Stimulated activated naive B cell treated with anti-CD40 and anti-IgM and Interleukin-4, amounts not matched to agents 10 μg/mL and 1 μg/mL and 100 μg/mL, for 72 hours (primary cell): Measurements from ENCODE around the gene NOSTRIN.
"Not testable (repeated sequence)": the region's sequence is repeated elsewhere in the genome, so short reads cannot be mapped to it uniquely, and the experiment has no call there.

ENCODE experiments used
- ATAC-seq, 2 donors: fragments of 150-1000 bp; cut with Tn5 transposase; replicated peaks; 2 replicates each; pipeline ENCODE4 v1.10.0; 2021; ENCODE audit warnings: moderate library complexity in 1 of 2
- DNase-seq: peaks from one replicate; pipeline ENCODE4 v3.0.0; 2021
- H3K27ac Mint-ChIP-seq: one replicate; pipeline ENCODE4 v1.8.0; 2022; ENCODE audit warnings: mild to moderate bottlenecking, mixed read lengths
- H3K27me3 Mint-ChIP-seq, 2 donors: one replicate each; pipeline ENCODE4 v1.8.0; 2022; ENCODE audit warnings: mixed read lengths in 2 of 2
- H3K36me3 Mint-ChIP-seq, 2 donors: one replicate each; pipeline ENCODE4 v1.8.0; 2022; ENCODE audit warnings: mixed read lengths in 2 of 2, mild to moderate bottlenecking in 1 of 2
- H3K4me1 Mint-ChIP-seq, 2 donors: one replicate each; pipeline ENCODE4 v1.8.0; 2022; ENCODE audit warnings: mixed read lengths in 2 of 2, mild to moderate bottlenecking in 1 of 2
- H3K4me3 Mint-ChIP-seq, 2 donors: one replicate each; pipeline ENCODE4 v1.8.0; 2022; ENCODE audit warnings: mild to moderate bottlenecking in 2 of 2, mixed read lengths in 2 of 2, moderate library complexity in 1 of 2
- H3K9me3 Mint-ChIP-seq, 2 donors: one replicate each; pipeline ENCODE4 v1.8.0; 2022; ENCODE audit warnings: mixed read lengths in 2 of 2, mild to moderate bottlenecking in 1 of 2

The NOSTRIN gene

DNA sequence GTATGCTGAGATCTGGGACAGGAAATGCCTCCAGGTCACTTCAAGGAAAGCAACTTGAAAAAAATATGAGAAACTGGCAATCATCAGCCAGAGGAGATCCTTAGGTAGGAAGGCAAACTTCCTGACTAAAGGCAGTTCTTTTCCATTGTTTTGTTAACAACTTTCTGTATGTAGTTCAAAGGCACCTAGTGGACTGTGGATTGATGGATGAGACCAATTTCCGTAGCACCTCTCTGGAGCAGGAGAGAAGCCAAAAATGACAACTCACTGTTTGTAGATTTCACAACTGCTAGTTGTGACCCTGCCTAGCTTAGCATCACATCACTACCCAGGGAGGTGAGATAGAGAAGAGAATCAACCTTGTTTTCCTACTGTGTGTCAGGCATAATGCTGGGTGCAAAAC lies 21.8 kb upstream of the NOSTRIN start:
- Mint-ChIP-seq H3K4me1 (no peaks in the 10 kb centered on the region), H3K27me3 (no peaks in the 10 kb centered on the region), H3K36me3 (peaks cover 2 to 5% of the 10 kb centered on the region in 2 donors), H3K27ac (no peak overlapping the region), H3K9me3 (peaks cover 4% of the 10 kb centered on the region in 2 donors), H3K4me3 (no peak overlapping the region)
- ATAC-seq (no peak), DNase-seq (no peak)

DNA sequence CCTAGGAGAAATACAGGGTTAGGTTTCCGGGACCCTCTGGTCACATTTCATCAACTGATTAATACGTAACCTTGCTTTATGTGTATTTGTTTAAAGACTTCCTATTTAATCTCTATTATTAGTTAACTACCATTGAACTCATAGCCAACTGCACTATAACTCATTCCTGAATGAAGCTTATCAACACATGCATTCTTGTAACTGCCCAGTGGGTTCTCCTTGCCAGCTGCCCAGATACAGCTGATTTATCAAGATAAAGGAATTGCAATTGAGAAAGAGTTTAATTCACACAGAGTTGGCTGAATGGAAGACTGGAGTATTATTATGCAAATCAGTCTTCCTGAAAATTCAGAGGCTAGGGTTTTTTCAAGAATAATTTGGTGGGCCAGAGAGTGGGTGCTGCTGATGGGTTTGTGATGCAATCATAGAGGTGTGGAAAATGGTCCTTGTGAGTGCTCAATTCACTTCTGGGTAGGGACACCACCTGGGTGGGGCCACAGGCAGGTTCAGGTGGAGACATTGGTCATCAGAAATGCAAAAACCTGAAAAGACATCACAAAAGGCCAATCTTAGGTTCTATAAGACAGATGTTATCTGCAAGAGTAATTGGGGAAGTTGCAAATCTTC lies 21.1 kb upstream of the NOSTRIN start:
- Mint-ChIP-seq H3K9me3 (peaks cover 0 to 4% of the 10 kb centered on the region in 2 donors), H3K27me3 (no peaks in the 10 kb centered on the region), H3K36me3 (no peaks in the 10 kb centered on the region), H3K4me3 (no peak overlapping the region), H3K4me1 (no peaks in the 10 kb centered on the region), H3K27ac (no peak overlapping the region)
- ATAC-seq (no peak), DNase-seq (no peak)

DNA sequence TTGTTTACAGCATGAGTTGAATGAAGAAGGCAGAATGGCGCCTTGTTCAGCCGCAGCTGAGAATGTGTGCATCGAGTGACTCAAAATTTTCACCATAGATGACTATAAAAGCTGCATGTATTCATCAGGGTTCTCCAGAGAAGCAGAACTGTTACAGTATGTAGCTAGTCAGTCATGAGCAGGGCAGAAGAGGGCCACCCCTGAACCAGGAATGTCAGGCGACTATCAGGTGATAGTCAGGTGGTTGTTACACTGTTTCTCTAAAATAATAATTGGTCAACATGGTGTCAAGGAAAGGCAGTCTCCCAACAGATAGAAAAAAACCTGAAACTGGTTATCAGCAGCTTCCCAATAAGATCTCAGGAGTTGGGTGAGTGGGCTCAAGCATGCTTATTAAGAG lies 20.2 kb upstream of the NOSTRIN start:
- Mint-ChIP-seq H3K9me3 (peaks cover 0 to 1% of the 10 kb centered on the region in 2 donors), H3K27me3 (no peaks in the 10 kb centered on the region), H3K36me3 (no peaks in the 10 kb centered on the region), H3K27ac (no peak overlapping the region), H3K4me1 (no peaks in the 10 kb centered on the region), H3K4me3 (no peak overlapping the region)
- no peak for ATAC-seq
- no peak for DNase-seq

DNA sequence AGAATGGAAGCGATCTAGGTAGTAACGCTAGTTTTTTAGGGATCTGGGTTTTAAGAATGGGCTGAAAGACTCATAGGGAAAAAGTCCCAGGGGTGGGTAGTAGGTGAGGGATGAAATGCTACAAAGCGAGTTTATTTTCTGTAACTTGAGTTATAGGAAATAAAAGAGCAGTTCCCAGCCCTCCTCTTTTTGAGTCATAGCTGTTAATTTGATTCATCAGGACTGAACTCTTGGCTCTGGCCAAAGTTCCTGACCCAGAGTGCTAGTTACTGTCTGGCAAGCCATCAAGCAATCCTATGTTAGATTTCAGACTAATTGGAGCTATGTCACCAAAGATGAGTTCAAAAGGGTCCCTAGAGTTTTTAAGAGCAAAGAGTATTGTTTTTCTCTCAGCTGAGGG lies 17.4 kb upstream of the NOSTRIN start:
- Mint-ChIP-seq H3K9me3 (no peaks in the 10 kb centered on the region), H3K27me3 (no peaks in the 10 kb centered on the region), H3K36me3 (no peaks in the 10 kb centered on the region), H3K4me1 (no peaks in the 10 kb centered on the region), H3K27ac (no peak overlapping the region), H3K4me3 (no peak overlapping the region)
- no peak for DNase-seq
- ATAC-seq, result no peak

DNA sequence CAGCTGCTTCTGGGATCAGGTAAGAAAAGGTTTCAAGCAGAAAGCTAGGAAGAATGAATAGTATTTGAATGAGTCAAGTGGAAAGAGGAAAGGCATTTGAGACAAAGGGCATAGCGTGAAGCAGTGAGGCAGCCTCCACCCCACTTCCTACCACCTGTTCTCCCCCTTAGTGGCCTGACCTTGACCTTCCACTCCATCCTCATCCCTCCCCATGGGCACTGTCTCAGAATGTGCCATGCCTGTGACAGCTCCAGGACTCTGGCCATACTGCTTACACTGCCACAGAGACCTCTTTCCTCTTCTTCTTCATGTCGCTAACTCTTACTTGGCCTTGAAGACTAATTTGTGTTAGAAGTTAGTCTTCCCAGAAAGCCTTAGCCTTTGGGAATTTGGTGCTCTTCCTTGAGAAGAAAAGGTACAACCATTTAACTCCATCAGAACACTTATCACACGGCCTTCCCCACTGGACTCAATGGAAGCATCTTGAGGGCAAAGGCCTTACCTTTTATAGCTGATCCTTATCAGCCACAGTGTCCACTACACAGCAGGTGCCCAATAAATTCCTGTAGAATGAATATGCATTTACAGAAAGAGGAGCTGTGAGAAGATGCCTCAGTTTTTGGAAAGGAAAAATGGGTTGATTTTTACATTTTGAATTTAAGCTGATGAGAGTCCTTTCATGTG lies 15.2 kb upstream of the NOSTRIN start:
- Mint-ChIP-seq H3K4me3 (no peak overlapping the region), H3K9me3 (peaks cover 0 to 1% of the 10 kb centered on the region in 2 donors), H3K27ac (no peak overlapping the region), H3K4me1 (no peaks in the 10 kb centered on the region), H3K36me3 (no peaks in the 10 kb centered on the region), H3K27me3 (no peaks in the 10 kb centered on the region)
- no peak for DNase-seq
- ATAC-seq, result no peak

DNA sequence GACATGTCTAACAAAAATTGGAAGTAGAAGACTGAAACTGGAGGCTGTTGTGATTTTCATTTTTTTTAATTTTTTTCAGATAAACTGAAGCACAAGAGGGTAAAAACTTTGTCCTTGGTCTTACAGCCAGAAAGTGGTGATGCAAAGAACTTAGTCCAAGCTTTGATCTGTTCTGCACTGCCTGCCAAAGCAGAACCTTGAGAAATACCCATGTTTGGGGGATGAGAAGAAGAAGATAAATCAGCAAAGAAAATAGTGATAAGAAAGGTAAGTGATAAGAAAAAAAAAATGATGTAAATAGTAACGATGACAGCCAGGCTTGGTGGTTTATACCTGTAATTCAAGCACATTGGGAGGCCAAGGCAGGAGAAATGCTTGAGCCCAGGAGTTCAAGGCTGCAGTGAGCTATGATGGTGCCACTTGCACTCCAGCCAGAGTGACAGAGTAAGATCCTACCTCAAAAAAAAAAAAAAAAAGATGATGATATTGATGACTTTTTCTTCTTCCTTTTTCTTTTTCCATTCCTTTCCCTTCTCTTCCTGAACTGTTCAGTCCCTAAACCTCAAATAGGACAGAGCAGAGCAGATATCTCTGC lies 14.6 kb upstream of the NOSTRIN start:
- Mint-ChIP-seq H3K27me3 (no peaks in the 10 kb centered on the region), H3K27ac (no peak overlapping the region), H3K4me1 (no peaks in the 10 kb centered on the region), H3K9me3 (peaks cover 0 to 1% of the 10 kb centered on the region in 2 donors), H3K4me3 (no peak overlapping the region), H3K36me3 (no peaks in the 10 kb centered on the region)
- no peak for DNase-seq
- ATAC-seq, result no peak

DNA sequence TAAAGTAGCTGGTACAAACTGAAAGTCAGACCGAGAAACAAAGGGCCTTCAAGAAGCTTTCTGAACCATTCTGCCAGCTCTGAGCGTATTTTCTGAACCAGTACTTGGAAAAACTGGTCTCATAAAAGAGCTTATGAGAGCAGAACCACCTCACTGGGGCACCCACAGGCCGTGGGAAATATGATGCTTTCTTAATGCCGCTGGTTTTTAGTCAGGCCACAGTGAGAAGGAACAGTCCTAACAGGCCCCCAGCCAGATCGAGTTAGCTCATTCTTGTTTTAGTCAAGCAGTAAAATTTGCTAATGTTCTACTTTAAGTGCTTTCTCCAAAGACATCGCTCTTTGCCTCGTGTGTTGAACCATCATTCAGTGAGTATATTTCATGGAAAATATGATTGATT lies 12.7 kb upstream of the NOSTRIN start:
- Mint-ChIP-seq H3K9me3 (peaks cover 0 to 1% of the 10 kb centered on the region in 2 donors), H3K4me1 (no peaks in the 10 kb centered on the region), H3K4me3 (no peak overlapping the region), H3K36me3 (no peaks in the 10 kb centered on the region), H3K27ac (no peak overlapping the region), H3K27me3 (no peaks in the 10 kb centered on the region)
- DNase-seq (no peak), ATAC-seq (no peak)

DNA sequence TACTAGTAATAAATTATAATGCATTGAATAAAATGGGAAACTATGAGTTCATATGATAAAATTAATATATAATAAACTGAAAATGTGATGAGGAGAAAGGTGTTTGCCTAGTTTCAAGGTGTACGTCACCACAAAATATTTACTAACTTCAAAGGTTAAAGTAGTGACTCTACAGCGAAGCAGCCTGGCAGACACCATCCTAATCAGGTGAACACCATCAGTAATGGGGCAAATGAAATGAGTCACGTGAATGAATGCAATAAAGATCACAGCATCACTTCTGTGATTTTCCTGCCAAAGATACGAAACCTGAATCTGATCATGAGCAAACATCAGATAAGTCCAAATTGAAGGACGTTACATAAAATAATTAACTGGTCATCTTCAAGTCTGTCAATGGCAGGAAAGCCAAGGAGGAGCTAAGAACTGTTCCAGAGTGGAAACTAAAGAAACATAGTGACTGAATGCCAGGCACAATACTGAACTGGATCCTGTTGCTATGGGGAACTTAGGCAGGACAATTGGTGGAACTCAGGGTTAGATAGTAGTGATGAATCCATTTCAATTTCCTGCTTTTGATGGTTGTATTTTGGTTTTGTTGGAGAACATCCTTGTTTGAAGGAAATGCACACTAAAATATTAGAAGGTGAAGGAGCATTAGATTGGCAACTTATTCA lies 12.1 kb upstream of the NOSTRIN start:
- ATAC-seq (no peak), DNase-seq (no peak)
- no peak overlapping the region for H3K4me3 Mint-ChIP-seq
- no peaks in the 10 kb centered on the region for H3K36me3 Mint-ChIP-seq
- H3K9me3 Mint-ChIP-seq, result peaks cover 0 to 1% of the 10 kb centered on the region in 2 donors
- H3K4me1 Mint-ChIP-seq, result no peaks in the 10 kb centered on the region
- no peaks in the 10 kb centered on the region for H3K27me3 Mint-ChIP-seq
- H3K27ac Mint-ChIP-seq, result no peak overlapping the region

DNA sequence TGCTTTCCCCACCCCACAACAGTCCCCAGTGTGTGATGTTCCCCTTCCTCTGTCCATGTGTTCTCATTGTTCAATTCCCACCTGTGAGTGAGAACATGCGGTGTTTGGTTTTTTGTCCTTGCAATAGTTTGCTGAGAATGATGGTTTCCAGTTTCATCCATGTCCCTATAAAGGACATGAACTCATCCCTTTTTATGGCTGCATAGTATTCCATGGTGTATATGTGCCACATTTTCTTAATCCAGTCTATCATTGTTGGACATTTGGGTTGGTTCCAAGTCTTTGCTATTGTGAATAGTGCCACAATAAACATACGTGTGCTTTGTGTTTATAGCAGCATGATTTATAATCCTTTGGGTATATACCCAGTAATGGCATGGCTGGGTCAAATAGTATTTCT lies 11.3 kb upstream of the NOSTRIN start:
- ATAC-seq, H3K4me3 Mint-ChIP-seq, DNase-seq, H3K9me3 Mint-ChIP-seq, H3K36me3 Mint-ChIP-seq, H3K4me1 Mint-ChIP-seq, H3K27me3 Mint-ChIP-seq, H3K27ac Mint-ChIP-seq: not testable (repeated sequence)

DNA sequence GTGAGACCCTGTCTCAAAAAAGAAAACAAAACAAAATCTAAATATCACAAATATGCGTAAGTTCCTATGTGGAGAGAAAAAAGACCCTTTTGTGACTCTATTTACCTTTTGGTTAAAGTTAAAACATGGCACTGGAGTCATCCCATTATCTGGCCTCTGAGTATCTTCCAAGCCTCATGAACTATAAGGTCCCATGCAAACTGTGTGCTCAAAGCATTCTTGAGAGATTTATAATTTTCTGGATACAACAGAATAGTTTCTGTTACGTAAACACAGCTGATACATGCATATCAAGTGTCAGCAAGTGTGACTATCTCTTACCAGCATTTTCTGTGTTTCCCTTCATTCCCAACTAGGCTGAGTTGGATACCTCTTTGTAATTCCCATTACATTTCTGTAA lies 8.8 kb upstream of the NOSTRIN start:
- DNase-seq (no peak), ATAC-seq (no peak)
- Mint-ChIP-seq H3K27me3 (no peaks in the 10 kb centered on the region), H3K4me1 (no peaks in the 10 kb centered on the region), H3K36me3 (no peaks in the 10 kb centered on the region), H3K4me3 (no peak overlapping the region), H3K9me3 (peaks cover 0 to 1% of the 10 kb centered on the region in 2 donors), H3K27ac (no peak overlapping the region)

DNA sequence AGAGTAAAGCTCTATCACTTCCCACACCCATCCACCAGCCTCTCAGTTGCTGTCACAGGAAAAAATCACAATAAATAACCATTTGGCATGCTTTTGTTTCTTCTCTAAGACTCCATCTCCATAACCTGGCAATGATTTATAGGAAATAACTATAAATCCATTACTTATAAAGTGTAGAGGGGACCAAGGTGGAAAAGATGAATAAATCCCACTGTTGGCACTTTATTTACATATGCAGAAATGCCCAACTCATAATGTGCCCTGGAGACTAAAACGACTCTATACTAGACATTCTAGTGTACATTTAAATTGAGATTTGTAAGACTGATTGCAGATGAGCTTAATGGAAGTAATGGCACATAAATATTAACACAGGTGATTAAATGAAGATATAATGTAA lies 7.5 kb upstream of the NOSTRIN start:
- no peak for ATAC-seq
- DNase-seq, result no peak
- no peaks in the 10 kb centered on the region for H3K4me1 Mint-ChIP-seq
- H3K36me3 Mint-ChIP-seq, result no peaks in the 10 kb centered on the region
- no peak overlapping the region for H3K4me3 Mint-ChIP-seq
- no peak overlapping the region for H3K27ac Mint-ChIP-seq
- no peaks in the 10 kb centered on the region for H3K27me3 Mint-ChIP-seq
- H3K9me3 Mint-ChIP-seq, result peaks cover 0 to 1% of the 10 kb centered on the region in 2 donors

DNA sequence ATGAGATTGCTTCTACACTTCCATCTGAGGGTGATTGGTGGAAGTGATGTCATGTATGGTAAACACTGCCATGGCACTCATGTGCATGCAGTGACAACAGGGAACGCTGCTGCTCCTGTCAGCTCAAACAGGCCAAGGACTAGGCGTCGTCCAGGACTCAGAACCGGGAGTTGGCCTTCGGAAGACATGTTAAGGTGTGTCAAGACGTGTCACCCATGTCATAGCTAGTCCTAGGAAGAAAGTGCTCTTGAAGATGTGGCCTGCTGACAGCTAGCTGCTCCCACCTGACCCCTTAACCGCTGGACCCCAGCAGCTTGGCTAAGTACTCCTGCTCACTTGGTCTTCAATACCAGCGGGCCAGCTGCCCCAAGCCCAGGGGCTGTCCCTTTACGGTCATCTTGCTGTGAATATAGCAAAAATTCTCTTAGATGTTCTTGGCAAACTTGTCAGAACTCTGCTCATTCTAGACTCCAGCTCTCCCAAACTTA lies 6.3 kb upstream of the NOSTRIN start:
- no peaks in the 10 kb centered on the region for H3K36me3 Mint-ChIP-seq

DNA sequence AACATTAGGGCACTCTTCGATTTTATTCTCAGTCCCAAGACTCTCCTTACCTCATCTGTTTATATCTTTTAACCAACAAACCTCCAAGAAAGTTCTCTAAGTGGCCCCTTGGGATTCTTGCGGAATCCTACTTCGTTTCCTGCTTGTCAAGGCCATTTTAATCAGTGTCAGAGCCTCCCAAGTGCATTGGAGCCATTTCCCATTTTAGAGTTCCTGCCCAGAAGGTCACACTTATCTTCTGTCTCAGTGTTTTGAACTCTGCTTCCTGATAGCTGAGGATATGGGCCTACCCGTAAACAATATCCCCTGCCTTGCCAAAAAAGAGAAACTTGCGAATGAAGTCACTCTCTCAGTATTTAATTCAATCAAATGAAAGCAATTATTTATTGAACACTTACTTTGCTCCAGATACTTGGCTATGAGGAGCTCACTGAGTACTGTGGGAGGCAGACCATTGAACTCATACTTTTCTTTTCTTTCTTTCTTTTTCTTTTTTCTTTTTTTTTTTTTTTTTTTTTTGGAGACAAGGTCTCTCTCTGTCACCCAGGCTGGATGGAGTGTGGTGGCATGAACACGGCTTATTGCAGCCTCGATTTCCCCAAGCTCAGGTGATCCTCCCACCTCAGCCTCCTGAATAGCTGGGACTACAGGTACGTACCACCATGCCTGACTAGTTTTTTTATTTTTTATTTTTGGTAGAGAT lies 5.7 kb upstream of the NOSTRIN start:
- H3K27ac Mint-ChIP-seq, result no peak overlapping the region
- H3K36me3 Mint-ChIP-seq, result no peaks in the 10 kb centered on the region
- no peak for ATAC-seq
- no peak for DNase-seq
- no peaks in the 10 kb centered on the region for H3K27me3 Mint-ChIP-seq
- no peaks in the 10 kb centered on the region for H3K9me3 Mint-ChIP-seq
- no peak overlapping the region for H3K4me3 Mint-ChIP-seq
- no peaks in the 10 kb centered on the region for H3K4me1 Mint-ChIP-seq

More for the DNA sequence above, 6.3 kb upstream of the NOSTRIN start:
- no peak overlapping the region for H3K27ac Mint-ChIP-seq
- no peak for DNase-seq
- H3K9me3 Mint-ChIP-seq, result no peaks in the 10 kb centered on the region
- no peak for ATAC-seq
- no peaks in the 10 kb centered on the region for H3K4me1 Mint-ChIP-seq
- H3K4me3 Mint-ChIP-seq, result no peak overlapping the region
- no peaks in the 10 kb centered on the region for H3K27me3 Mint-ChIP-seq

DNA sequence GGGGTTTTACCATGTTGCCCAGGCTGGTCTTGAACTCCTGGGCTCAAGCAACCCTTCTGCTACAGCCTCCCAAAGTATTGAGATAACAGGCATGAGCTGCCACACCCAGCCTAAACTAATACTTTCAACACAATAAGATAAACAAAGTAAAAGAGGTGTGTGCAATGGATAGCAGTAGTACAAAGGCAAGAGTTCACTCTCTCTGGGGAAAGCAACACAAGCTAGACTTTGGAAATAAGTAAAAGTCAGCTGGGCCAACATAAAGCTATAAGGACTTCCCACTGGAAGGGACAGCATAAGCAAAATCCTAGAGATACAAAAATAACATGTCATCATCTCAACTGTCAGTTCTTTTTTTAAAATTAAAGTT lies 5.2 kb upstream of the NOSTRIN start:
- H3K9me3 Mint-ChIP-seq, result no peaks in the 10 kb centered on the region
- H3K27me3 Mint-ChIP-seq, result no peaks in the 10 kb centered on the region
- DNase-seq (no peak), ATAC-seq (no peak)
- H3K4me3 Mint-ChIP-seq, result no peak overlapping the region
- H3K27ac Mint-ChIP-seq, result no peak overlapping the region
- H3K36me3 Mint-ChIP-seq, result no peaks in the 10 kb centered on the region
- no peaks in the 10 kb centered on the region for H3K4me1 Mint-ChIP-seq
